DMS 273 (cell line): ENCODE measurements around the gene PHACTR2.

Experiments
- DNase-seq: peaks from one replicate; lab custom pipeline; 2025; ENCODE audit not compliant: unreplicated experiment; lab: John Stamatoyannopoulos, UW

PHACTR2 gene

GRCh38 chr6:143674483-143675381, 3.0 kb upstream of the PHACTR2 start:
- peak; percentile 11 for DNase-seq

DNA sequence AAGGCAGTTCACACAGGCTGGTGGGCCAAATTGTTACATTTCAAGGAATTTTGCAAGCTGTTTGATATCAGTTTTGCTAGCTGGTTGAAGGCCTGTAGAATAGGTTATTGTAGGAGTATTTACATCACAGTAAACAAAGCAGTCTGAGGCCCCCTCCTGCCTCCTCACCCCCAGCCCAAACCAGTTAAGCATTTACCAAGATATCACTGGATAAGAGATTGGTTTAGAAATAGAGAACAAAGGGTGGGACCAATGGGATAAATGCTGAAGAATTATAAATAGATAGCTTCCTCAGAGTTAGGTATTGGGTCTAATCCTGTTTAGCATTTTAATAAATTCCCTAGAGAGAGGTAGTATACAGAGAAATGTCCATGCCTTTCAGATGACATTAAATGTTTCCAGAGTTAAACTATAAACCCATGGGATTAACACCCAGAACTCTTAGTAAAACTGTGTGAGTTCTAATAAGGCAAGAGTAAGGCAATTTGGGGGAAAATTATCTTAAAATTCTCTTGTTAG, 2.3 kb upstream of the PHACTR2 start:
- no peak for DNase-seq

DNA sequence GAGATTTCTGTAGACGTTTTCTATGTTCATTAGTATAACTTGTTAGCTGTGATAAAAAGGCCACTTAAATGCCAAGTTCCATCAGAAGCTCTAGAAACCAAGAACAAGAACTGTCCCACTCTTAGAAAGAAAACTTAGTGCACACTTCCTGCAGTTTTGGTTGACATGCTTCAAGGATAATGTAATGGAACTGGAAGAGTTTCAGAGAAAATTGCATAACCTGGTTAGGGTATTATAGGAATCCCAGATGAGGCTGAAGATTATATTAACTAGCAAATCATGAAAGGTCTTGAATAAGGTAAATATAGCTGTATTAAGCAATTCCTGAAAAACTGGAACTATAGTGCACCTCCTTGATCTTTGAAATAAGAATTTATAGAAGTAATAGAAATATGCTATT, 1.8 kb upstream of the PHACTR2 start:
- peak; percentile 6 for DNase-seq

GRCh38 chr6:143676437-143677045, 1.2 kb upstream of the PHACTR2 start:
- no peak for DNase-seq

DNA sequence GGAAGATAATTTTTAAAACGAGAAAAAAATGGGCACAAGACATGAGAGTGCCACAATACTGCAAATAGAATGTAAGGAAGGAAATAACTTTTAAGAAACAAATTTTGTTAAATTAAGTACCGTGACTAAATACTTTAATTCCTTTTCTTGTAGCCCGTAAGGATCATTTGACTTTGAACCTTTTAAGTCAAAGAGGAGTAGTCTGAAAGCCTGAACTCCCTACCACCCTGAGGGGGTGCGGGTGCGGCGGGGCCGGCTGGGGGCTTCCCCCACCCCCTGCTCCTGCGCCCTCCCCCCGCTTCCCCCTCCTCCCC, 231 bp upstream of the PHACTR2 start:
- no peak for DNase-seq

DNA sequence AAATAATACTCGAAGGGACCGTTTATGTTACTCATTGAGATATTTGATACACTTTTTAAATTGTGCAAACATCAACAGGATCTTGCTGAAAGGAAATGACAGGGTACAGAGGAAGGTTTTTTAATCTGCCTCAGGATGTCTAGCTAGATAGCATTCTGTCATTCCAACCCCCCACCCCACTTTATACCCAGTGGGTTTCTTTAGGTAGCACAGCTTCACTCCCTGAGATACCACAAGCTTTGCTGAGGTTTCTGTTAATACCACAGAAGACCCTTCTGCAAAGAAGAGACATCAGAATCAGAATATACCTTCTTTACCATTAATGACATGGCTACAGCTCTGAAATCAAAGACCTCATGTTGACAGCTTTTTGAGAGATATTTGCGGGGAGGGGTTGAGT, 1.3 kb downstream of the PHACTR2 start:
- peak; percentile 23 for DNase-seq

- DNase-seq, result no peak
Observed at GRCh38 chr6:143680141-143680540, 2.4 kb downstream of the PHACTR2 start.

- no peak for DNase-seq
Observed at GRCh38 chr6:143682805-143683204, 5.0 kb downstream of the PHACTR2 start.

GRCh38 chr6:143684486-143684885, 6.7 kb downstream of the PHACTR2 start:
- DNase-seq, result no peak

- no peak for DNase-seq
Observed at GRCh38 chr6:143685653-143686052, 7.9 kb downstream of the PHACTR2 start.

DNA sequence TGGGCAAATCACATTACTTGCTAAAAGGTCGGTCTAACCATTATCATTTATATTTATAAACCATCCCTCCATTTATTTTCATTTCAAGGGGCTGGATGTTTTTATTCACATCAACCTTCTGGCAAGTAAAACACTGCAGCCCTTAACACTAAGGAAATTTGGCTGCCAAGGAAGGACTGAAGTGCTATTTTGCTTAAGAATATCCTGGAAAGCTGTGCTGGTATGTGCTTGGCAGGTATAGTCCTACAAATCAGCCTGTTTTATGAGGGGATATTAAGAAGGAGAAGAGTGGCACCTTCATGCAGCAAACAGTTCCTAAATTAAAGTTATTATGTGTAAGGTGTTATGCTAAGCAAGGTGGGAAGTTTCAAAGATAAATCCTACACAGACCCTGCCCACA, 9.8 kb downstream of the PHACTR2 start:
- DNase-seq, result no peak

- no peak for DNase-seq
Observed at GRCh38 chr6:143688681-143689080, 10.9 kb downstream of the PHACTR2 start.

GRCh38 chr6:143689852-143690251, 12.1 kb downstream of the PHACTR2 start:
- no peak for DNase-seq

- DNase-seq, result no peak
Observed at GRCh38 chr6:143691155-143691554, 13.4 kb downstream of the PHACTR2 start.

GRCh38 chr6:143691900-143692636, 14.3 kb downstream of the PHACTR2 start:
- no peak for DNase-seq

DNA sequence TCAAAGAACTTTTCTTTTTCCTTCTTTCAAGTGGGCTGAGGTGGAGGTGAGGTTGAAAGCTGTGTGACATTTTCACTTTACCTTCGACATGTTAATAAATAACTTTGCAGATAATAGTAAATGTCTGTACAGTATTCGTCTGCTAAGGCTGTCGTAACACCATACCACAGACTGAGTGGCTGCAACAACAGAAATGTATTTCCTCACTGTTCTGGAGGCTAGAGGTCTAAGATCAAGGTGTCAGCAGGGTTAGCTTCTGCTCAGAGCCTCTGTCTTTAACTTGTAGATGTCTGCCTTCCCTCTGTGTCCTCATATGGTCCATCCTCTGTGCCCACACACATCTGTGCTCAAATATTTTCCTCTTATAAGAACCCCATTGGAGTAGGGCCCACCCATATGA, 14.9 kb downstream of the PHACTR2 start:
- no peak for DNase-seq

DNA sequence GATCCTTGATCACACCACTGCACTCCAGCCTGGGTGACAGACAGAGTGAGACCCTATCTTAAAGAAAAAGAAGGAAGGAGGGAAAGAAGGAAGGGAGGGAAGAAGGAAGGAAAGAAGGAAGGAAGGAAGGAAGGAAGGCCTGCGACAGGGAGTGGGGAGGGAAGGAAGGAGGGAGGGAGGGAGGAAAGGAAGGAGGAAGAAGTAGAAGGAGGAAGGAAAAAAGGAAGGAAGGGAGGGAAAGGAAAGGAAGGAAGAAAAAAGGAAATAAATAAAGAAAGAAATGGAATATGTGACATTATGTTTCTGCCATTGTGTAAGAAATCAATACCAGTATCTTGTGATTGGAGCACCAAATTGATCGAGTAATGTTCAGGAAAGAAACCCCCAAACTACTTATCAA, 16.2 kb downstream of the PHACTR2 start:
- no peak for DNase-seq

DNA sequence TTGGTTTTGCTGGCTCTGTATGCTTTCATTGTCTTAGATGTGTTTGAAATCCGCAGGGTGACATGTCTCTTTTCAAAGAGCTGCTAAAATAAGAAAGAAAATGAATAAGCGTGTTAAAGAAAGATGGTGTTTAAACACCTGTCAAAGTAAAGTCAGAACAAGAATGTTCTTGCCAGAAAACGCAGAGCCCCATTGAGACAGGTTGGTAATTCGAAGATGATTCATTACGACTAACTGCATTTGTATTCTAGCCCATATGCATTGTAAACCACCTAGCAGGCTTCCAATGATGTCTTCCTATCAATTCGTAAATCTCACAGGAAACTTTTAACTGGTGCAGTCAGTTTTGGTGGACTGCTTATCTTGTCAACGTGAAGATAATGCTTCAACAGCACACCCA, 16.8 kb downstream of the PHACTR2 start:
- DNase-seq, result no peak

DNA sequence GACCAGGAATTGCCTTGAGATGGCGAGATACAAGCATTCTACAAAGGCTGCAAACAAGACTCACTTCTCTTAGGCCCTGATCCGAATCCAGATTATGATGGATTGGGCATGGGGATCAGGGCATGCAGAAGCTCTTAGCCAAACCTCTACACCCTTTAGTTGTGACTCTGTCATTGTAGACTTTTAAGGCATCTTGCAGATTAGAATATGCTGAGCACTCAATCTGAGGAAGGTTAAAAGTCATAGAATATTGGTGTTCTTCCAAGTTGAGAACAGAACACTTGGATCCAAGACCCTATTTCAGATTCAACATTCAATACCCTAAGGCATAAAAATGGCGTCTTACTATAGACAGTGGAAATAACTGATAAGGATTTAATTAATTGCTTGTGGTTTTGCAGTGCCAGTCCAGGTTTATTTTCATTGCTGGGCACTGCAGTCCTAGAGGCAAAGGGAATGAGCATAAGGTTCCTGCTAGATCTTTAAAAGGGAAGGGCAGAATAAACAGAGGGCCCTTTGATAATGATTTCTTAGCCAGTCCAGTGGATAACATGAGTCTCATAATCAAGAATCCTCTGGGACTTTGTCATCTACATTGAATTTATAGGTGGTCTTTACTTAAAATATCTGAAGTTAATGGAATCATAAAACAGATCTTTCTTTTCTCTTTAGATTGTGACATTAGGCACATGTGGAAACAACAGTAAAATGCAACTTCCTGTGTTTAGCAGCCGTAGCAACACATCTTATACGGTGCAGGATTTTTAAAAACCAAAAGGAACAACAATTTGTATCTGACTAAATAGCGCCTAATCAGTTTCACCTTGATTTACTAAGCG, 17.6 kb downstream of the PHACTR2 start:
- DNase-seq, result no peak

DNA sequence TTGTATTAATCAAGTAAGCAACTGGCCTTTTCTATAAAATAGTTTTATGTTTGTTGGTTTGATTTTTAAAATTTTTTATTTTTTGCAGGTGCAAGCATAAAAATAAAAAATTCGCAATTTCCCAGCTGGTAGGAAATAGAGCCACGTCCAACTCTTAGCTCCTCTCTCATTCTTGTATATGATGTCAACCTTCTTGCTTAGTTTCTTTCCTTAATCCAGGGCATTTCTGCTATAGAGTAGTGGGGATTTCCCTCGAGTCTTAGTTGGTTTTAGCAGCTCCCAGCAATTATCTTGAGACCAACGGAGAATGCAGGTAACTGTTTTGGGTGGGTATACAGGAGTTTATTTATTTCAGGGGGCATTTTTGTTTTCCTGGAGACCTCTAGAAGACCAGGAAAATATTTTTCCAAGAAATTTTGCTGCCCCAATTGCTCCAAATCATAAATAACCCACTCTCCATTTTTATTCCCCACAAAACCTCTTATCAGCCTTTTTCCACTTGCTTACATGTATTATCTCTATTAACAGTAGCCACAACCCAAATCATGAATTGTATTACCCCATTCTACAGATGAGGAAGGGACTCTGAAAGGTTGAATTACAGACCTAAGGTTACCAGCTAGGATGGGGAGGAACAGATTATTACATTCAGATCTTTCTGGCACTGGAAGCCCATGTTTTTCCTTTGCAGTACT, 18.4 kb downstream of the PHACTR2 start:
- DNase-seq, result no peak
